ENCODE measurements around the gene SETD7.
"Not testable (repeated sequence)": the region's sequence is repeated elsewhere in the genome, so short reads cannot be mapped to it uniquely, and the experiment has no call there.

Gene SETD7

DNA sequence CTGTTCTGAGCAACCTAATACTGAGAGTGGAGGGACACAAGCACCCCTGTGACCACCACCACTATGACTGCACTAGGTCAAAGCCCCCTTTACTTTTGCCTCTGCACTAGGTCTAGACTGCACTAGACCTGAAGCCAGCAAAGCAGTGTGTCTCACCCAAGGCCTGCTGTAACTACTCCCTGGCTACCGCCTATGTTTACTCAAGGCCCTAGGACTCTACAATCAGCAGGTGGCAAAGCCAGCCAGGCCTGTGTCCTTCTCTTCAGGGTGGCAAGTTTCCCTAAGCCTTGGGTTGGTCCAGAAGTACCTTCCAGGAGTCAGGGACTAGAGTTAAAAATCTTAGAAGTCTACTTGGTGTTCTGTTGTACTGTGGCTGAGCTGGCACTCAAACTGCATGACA is 86.2 kb downstream of the SETD7 start:
- no peak for ATAC-seq
- no peak for TF ChIP-seq ZNF565 (CRISPR knock-in tag; conservative IDR thresholded peaks at IDR 0.05; ENCODE audit: low read depth)
- TF ChIP-seq ISL1 (CRISPR knock-in tag; IDR thresholded peaks at IDR 0.05) = no peak
- no peak for TF ChIP-seq RARB (CRISPR knock-in tag; IDR thresholded peaks at IDR 0.05)
- TF ChIP-seq ARNTL (CRISPR knock-in tag; IDR thresholded peaks at IDR 0.05; ENCODE audit: borderline replicate concordance, low read depth) = no peak
- no peak for TF ChIP-seq ESRRG (CRISPR knock-in tag; IDR thresholded peaks at IDR 0.05)
- no peak for TF ChIP-seq SNAI2 (CRISPR knock-in tag; IDR thresholded peaks at IDR 0.05)
- TF ChIP-seq ZFP30 (CRISPR knock-in tag; IDR thresholded peaks at IDR 0.05) = no peak
- TF ChIP-seq TSHZ2 (CRISPR knock-in tag; IDR thresholded peaks at IDR 0.05) = no peak
- TF ChIP-seq GLIS3 (CRISPR knock-in tag; IDR thresholded peaks at IDR 0.05) = no peak
- TF ChIP-seq, protein P1, sequence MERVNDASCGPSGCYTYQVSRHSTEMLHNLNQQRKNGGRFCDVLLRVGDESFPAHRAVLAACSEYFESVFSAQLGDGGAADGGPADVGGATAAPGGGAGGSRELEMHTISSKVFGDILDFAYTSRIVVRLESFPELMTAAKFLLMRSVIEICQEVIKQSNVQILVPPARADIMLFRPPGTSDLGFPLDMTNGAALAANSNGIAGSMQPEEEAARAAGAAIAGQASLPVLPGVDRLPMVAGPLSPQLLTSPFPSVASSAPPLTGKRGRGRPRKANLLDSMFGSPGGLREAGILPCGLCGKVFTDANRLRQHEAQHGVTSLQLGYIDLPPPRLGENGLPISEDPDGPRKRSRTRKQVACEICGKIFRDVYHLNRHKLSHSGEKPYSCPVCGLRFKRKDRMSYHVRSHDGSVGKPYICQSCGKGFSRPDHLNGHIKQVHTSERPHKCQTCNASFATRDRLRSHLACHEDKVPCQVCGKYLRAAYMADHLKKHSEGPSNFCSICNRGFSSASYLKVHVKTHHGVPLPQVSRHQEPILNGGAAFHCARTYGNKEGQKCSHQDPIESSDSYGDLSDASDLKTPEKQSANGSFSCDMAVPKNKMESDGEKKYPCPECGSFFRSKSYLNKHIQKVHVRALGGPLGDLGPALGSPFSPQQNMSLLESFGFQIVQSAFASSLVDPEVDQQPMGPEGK (CRISPR knock-in tag; IDR thresholded peaks at IDR 0.05; ENCODE audit: borderline replicate concordance) = no peak
- TF ChIP-seq ZNF70 (CRISPR knock-in tag; IDR thresholded peaks at IDR 0.05) = no peak
- TF ChIP-seq ZFP3 (CRISPR knock-in tag; IDR thresholded peaks at IDR 0.05) = no peak
- no peak for TF ChIP-seq POU6F1 (CRISPR knock-in tag; IDR thresholded peaks at IDR 0.05; ENCODE audit: borderline replicate concordance, low read depth)
- TF ChIP-seq TCF4 (CRISPR knock-in tag; IDR thresholded peaks at IDR 0.05; ENCODE audit: borderline replicate concordance) = no peak
- TF ChIP-seq ZC3H10 (CRISPR knock-in tag; IDR thresholded peaks at IDR 0.05) = no peak
- TF ChIP-seq OSR1 (CRISPR knock-in tag; IDR thresholded peaks at IDR 0.05) = no peak
- TF ChIP-seq TOX (CRISPR knock-in tag; IDR thresholded peaks at IDR 0.05; ENCODE audit: borderline replicate concordance) = no peak

DNA sequence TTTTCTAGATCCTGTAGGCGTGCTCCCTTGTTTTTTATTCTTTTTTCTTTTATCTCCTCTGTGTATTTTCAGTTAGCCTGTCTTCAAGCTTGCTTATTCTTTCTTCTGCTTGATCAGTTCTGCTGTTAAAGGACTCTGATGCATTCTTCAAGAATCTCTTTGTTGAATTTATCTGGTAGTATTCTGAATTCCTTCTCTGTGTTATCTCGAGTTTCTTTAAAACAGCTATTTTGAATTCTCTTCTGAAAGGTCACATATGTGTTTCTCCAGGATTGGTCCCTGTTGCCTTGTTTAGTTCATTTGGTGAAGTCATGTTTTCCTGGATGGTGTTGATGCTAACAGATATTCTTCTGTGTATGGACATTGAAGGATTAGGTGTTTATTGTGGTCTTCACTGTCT is 86.8 kb downstream of the SETD7 start:
- TF ChIP-seq, protein P2, sequence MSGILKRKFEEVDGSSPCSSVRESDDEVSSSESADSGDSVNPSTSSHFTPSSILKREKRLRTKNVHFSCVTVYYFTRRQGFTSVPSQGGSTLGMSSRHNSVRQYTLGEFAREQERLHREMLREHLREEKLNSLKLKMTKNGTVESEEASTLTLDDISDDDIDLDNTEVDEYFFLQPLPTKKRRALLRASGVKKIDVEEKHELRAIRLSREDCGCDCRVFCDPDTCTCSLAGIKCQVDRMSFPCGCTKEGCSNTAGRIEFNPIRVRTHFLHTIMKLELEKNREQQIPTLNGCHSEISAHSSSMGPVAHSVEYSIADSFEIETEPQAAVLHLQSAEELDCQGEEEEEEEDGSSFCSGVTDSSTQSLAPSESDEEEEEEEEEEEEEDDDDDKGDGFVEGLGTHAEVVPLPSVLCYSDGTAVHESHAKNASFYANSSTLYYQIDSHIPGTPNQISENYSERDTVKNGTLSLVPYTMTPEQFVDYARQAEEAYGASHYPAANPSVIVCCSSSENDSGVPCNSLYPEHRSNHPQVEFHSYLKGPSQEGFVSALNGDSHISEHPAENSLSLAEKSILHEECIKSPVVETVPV (CRISPR knock-in tag; IDR thresholded peaks at IDR 0.05) = no peak
- TF ChIP-seq ZFP30 (CRISPR knock-in tag; IDR thresholded peaks at IDR 0.05) = peak; percentile 13; the same call in 1 of the 2 replicates
- ATAC-seq = no peak

DNA sequence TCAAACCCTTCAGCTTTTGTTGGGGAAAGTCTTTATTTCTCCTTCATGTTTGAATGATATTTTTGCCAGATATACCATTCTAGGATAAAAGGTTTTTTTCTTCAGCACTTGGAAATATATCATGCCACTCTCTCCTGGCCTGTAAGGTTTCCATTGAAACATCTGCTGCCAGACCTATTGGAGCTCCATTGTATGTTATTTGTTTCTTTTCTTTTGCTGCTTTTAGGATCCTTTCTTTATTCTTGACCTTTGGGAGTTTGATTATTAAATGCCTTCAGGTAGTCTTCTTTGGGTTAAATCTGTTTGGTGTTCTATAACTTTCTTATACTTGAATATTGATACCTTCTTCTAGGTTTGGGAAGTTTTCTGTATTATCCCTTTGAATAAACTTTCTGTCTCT is 87.3 kb downstream of the SETD7 start:
- not testable (repeated sequence) for ATAC-seq

- TF ChIP-seq GLIS3 (CRISPR knock-in tag; IDR thresholded peaks at IDR 0.05) (no peak), ZNF565 (CRISPR knock-in tag; conservative IDR thresholded peaks at IDR 0.05; ENCODE audit: low read depth) (no peak), ZFP3 (CRISPR knock-in tag; IDR thresholded peaks at IDR 0.05) (no peak), TSHZ2 (CRISPR knock-in tag; IDR thresholded peaks at IDR 0.05) (no peak), TOX (CRISPR knock-in tag; IDR thresholded peaks at IDR 0.05; ENCODE audit: borderline replicate concordance) (no peak), PPARA (CRISPR knock-in tag; IDR thresholded peaks at IDR 0.05; ENCODE audit: borderline replicate concordance) (no peak), TCF4 (CRISPR knock-in tag; IDR thresholded peaks at IDR 0.05; ENCODE audit: borderline replicate concordance) (no peak)
- TF ChIP-seq, protein P1 (CRISPR knock-in tag; IDR thresholded peaks at IDR 0.05; ENCODE audit: borderline replicate concordance) = no peak
- TF ChIP-seq, protein P3, sequence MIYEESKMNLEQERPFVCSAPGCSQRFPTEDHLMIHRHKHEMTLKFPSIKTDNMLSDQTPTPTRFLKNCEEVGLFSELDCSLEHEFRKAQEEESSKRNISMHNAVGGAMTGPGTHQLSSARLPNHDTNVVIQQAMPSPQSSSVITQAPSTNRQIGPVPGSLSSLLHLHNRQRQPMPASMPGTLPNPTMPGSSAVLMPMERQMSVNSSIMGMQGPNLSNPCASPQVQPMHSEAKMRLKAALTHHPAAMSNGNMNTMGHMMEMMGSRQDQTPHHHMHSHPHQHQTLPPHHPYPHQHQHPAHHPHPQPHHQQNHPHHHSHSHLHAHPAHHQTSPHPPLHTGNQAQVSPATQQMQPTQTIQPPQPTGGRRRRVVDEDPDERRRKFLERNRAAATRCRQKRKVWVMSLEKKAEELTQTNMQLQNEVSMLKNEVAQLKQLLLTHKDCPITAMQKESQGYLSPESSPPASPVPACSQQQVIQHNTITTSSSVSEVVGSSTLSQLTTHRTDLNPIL (CRISPR knock-in tag; IDR thresholded peaks at IDR 0.05; ENCODE audit: low read depth) = no peak
- no peak for ATAC-seq
Observed at GRCh38 chr4:139465922-139466321, 90.1 kb downstream of the SETD7 start.

DNA sequence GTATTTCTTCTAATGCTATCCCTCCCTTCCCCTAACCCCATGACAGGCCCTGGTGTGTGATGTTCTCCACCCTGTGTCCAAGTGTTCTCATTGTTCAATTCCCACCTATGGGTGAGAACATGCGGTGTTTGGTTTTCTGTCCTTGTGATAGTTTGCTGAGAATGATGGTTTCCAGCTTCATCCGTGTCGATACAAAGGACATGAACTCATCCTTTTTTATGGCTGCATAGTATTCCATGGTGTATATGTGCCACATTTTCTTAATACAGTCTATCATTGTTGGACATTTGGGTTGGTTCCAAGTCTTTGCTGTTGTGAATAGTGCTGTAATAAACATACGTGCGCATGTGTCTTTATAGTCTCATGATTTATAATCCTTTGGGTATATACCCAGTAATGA is 91.5 kb downstream of the SETD7 start:
- ATAC-seq = not testable (repeated sequence)
